Parathyroid adenoma (tissue), 2 donors: ENCODE results near the gene SLC1A1.

Experiments
- H2AFZ ChIP-seq: fragments of 300-600 bp; sonication (generic); one replicate; pipeline ENCODE4 v1.7.0; 2017; ENCODE audit warnings: antibody characterized with exemption, mild to moderate bottlenecking
- H3K27ac ChIP-seq: fragments of 300-600 bp; sonication (generic); one replicate; pipeline ENCODE4 v1.7.0; 2017
- H3K27me3 ChIP-seq: fragments of 300-600 bp; sonication (generic); one replicate; pipeline ENCODE4 v1.7.0; 2017; ENCODE audit warnings: low read length; ENCODE audit not compliant: control insufficient read depth, insufficient read depth
- H3K36me3 ChIP-seq: fragments of 300-600 bp; sonication (generic); one replicate; pipeline ENCODE4 v1.7.0; 2017; ENCODE audit warnings: low read length; ENCODE audit not compliant: control insufficient read depth, insufficient read depth
- H3K4me1 ChIP-seq: fragments of 300-600 bp; sonication (generic); one replicate; pipeline ENCODE4 v1.7.0; 2017; ENCODE audit warnings: control low read depth
- H3K4me2 ChIP-seq: fragments of 300-600 bp; sonication (generic); one replicate; pipeline ENCODE4 v1.7.0; 2017; ENCODE audit warnings: low read length
- H3K4me3 ChIP-seq: fragments of 300-600 bp; sonication (generic); one replicate; pipeline ENCODE4 v1.7.0; 2017; ENCODE audit warnings: low read depth, low read length
- H3K79me2 ChIP-seq: fragments of 300-600 bp; sonication (generic); one replicate; pipeline ENCODE4 v1.7.0; 2017; ENCODE audit warnings: control low read depth
- H3K9ac ChIP-seq: fragments of 300-600 bp; sonication (generic); one replicate; pipeline ENCODE4 v1.7.0; 2017; ENCODE audit warnings: mild to moderate bottlenecking
- H3K9me3 ChIP-seq: fragments of 300-600 bp; sonication (generic); one replicate; pipeline ENCODE4 v1.7.0; 2017; ENCODE audit warnings: low read length; ENCODE audit not compliant: control insufficient read depth
- CTCF ChIP-seq: fragments of 300-600 bp; sonication (generic); IDR thresholded peaks from one replicate; pipeline ENCODE4 v1.7.0; 2017; ENCODE audit warnings: antibody characterized with exemption, mild to moderate bottlenecking
- donor health status: primary hyperparathyroidism.

Gene SLC1A1

GRCh38 chr9:4464911-4465513 lies 25.3 kb upstream of the SLC1A1 start:
- H2AFZ ChIP-seq = no peak overlapping the region
- no peak overlapping the region for H3K4me3 ChIP-seq
- no peaks in the 10 kb centered on the region for H3K36me3 ChIP-seq
- H3K9me3 ChIP-seq = no peaks in the 10 kb centered on the region
- H3K79me2 ChIP-seq = no peaks in the 10 kb centered on the region
- TF ChIP-seq CTCF = no peak
- no peak overlapping the region for H3K27ac ChIP-seq
- H3K4me1 ChIP-seq = no peaks in the 10 kb centered on the region
- H3K9ac ChIP-seq = no peak overlapping the region
- no peak overlapping the region for H3K4me2 ChIP-seq
- H3K27me3 ChIP-seq = no peaks in the 10 kb centered on the region

- Histone ChIP-seq H3K9me3 (no peaks in the 10 kb centered on the region), H3K4me3 (no peak overlapping the region)
These were observed 24.4 kb upstream of the SLC1A1 start for GRCh38 chr9:4465910-4466309.

GRCh38 chr9:4475301-4475700 lies 15.0 kb upstream of the SLC1A1 start:
- Histone ChIP-seq H3K27ac (no peak overlapping the region), H3K9ac (no peak overlapping the region), H2AFZ (no peak overlapping the region), H3K4me1 (no peaks in the 10 kb centered on the region), H3K36me3 (no peaks in the 10 kb centered on the region), H3K4me2 (no peak overlapping the region), H3K79me2 (no peaks in the 10 kb centered on the region), H3K4me3 (no peak overlapping the region), H3K27me3 (no peaks in the 10 kb centered on the region), H3K9me3 (no peaks in the 10 kb centered on the region)
- no peak for TF ChIP-seq CTCF

More at GRCh38 chr9:4465910-4466309, 24.4 kb upstream of the SLC1A1 start:
- no peak overlapping the region for H3K27ac ChIP-seq
- TF ChIP-seq CTCF = no peak
- H3K4me1 ChIP-seq = no peaks in the 10 kb centered on the region
- no peaks in the 10 kb centered on the region for H3K36me3 ChIP-seq
- H3K79me2 ChIP-seq = no peaks in the 10 kb centered on the region
- H3K4me2 ChIP-seq = no peak overlapping the region
- H3K27me3 ChIP-seq = no peaks in the 10 kb centered on the region
- no peak overlapping the region for H2AFZ ChIP-seq
- no peak overlapping the region for H3K9ac ChIP-seq

GRCh38 chr9:4486176-4486575 lies 4.1 kb upstream of the SLC1A1 start:
- no peak overlapping the region for H2AFZ ChIP-seq
- no peak overlapping the region for H3K9ac ChIP-seq
- no peaks in the 10 kb centered on the region for H3K36me3 ChIP-seq
- TF ChIP-seq CTCF = no peak
- H3K4me2 ChIP-seq = no peak overlapping the region
- no peak overlapping the region for H3K27ac ChIP-seq
- H3K27me3 ChIP-seq = no peaks in the 10 kb centered on the region
- no peaks in the 10 kb centered on the region for H3K9me3 ChIP-seq
- H3K4me1 ChIP-seq = no peaks in the 10 kb centered on the region
- no peaks in the 10 kb centered on the region for H3K79me2 ChIP-seq
- no peak overlapping the region for H3K4me3 ChIP-seq

GRCh38 chr9:4489562-4489918 lies 728 bp upstream of the SLC1A1 start:
- Histone ChIP-seq H2AFZ (peak overlapping the region; percentile 86), H3K36me3 (no peaks in the 10 kb centered on the region), H3K4me1 (no peaks in the 10 kb centered on the region), H3K27me3 (no peaks in the 10 kb centered on the region), H3K79me2 (no peaks in the 10 kb centered on the region), H3K4me3 (peak overlapping the region; percentile 51), H3K9ac (no peak overlapping the region), H3K27ac (no peak overlapping the region), H3K9me3 (no peaks in the 10 kb centered on the region), H3K4me2 (peak overlapping the region; percentile 78)
- no peak for TF ChIP-seq CTCF
